Right lobe of liver (tissue), 4 donors: ENCODE measurements around the gene STX8.

Experiments
- POLR2A ChIP-seq: fragments of 450-650 bp; IDR thresholded peaks from one replicate; pipeline ENCODE4 v1.6.1; 2017; ENCODE audit warnings: antibody characterized with exemption, mild to moderate bottlenecking
- TF ChIP-seq, protein P1 (sequence below), 4 donors: fragments of 200-600 bp in 3 of 4; fragments of 450-650 bp in 1 of 4; IDR thresholded peaks; one replicate each; pipeline versions ENCODE4 v1.5.1 to v1.8.0; 2016 to 2022; ENCODE audit warnings: antibody characterized with exemption in 4 of 4, mild to moderate bottlenecking in 2 of 4
- donor health status: DM: no; HTN: no; CAD: no.
- donor health status: DM: no; HTN: no; CAD: no.
- donor health status: DM: no; HTN: yes; CAD: no.

- TF ChIP-seq POLR2A = no peak
- TF ChIP-seq, protein P1, sequence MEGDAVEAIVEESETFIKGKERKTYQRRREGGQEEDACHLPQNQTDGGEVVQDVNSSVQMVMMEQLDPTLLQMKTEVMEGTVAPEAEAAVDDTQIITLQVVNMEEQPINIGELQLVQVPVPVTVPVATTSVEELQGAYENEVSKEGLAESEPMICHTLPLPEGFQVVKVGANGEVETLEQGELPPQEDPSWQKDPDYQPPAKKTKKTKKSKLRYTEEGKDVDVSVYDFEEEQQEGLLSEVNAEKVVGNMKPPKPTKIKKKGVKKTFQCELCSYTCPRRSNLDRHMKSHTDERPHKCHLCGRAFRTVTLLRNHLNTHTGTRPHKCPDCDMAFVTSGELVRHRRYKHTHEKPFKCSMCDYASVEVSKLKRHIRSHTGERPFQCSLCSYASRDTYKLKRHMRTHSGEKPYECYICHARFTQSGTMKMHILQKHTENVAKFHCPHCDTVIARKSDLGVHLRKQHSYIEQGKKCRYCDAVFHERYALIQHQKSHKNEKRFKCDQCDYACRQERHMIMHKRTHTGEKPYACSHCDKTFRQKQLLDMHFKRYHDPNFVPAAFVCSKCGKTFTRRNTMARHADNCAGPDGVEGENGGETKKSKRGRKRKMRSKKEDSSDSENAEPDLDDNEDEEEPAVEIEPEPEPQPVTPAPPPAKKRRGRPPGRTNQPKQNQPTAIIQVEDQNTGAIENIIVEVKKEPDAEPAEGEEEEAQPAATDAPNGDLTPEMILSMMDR (IDR thresholded peaks at IDR 0.05) = no peak
These were observed 47.3 kb upstream of the STX8 start for GRCh38 chr17:9622961-9623360.
